Measurements from ENCODE around the gene IFNG.

DNA sequence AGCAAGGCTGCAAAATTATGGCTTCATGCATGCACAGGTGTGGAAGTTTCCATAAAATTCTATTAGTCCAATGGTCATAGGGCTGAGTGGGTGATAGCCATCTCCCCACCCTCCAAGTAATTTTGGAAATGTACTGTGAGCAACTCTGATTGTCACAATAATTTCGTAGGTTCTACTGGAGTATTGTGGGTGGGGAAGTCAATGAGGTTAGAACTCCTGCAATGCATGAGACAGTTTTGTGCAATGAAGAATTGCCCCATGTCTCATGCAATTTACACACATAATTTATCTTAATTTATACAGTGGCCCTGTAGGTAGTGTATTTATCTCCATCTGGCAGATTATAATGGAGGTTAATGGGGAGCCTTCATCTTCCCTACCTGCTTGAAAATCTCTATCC is 20.5 kb downstream of the IFNG start:
- TF ChIP-seq, protein P1, sequence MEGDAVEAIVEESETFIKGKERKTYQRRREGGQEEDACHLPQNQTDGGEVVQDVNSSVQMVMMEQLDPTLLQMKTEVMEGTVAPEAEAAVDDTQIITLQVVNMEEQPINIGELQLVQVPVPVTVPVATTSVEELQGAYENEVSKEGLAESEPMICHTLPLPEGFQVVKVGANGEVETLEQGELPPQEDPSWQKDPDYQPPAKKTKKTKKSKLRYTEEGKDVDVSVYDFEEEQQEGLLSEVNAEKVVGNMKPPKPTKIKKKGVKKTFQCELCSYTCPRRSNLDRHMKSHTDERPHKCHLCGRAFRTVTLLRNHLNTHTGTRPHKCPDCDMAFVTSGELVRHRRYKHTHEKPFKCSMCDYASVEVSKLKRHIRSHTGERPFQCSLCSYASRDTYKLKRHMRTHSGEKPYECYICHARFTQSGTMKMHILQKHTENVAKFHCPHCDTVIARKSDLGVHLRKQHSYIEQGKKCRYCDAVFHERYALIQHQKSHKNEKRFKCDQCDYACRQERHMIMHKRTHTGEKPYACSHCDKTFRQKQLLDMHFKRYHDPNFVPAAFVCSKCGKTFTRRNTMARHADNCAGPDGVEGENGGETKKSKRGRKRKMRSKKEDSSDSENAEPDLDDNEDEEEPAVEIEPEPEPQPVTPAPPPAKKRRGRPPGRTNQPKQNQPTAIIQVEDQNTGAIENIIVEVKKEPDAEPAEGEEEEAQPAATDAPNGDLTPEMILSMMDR (IDR thresholded peaks at IDR 0.05) = no peak
- no peak for TF ChIP-seq POLR2A (IDR thresholded peaks at IDR 0.05)

Measured in heart left ventricle (tissue), 13 donors.